HTR-8/SVneo (cell line): ENCODE data around the gene CYP2A6.
"Not testable (repeated sequence)": the region's sequence is repeated elsewhere in the genome, so short reads cannot be mapped to it uniquely, and the experiment has no call there.

Experiments used
- DNase-seq: peaks from one replicate; pipeline ENCODE4 v3.0.0; 2011; ENCODE audit warnings: low spot score, mixed read lengths; ENCODE audit not compliant: insufficient read length
- FAIRE-seq: peaks from 2 replicates; lab custom pipeline; 2011; peaks lifted over from hg19 to GRCh38; lab: Jason Lieb, UNC

The CYP2A6 gene, protein sequence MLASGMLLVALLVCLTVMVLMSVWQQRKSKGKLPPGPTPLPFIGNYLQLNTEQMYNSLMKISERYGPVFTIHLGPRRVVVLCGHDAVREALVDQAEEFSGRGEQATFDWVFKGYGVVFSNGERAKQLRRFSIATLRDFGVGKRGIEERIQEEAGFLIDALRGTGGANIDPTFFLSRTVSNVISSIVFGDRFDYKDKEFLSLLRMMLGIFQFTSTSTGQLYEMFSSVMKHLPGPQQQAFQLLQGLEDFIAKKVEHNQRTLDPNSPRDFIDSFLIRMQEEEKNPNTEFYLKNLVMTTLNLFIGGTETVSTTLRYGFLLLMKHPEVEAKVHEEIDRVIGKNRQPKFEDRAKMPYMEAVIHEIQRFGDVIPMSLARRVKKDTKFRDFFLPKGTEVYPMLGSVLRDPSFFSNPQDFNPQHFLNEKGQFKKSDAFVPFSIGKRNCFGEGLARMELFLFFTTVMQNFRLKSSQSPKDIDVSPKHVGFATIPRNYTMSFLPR

DNA sequence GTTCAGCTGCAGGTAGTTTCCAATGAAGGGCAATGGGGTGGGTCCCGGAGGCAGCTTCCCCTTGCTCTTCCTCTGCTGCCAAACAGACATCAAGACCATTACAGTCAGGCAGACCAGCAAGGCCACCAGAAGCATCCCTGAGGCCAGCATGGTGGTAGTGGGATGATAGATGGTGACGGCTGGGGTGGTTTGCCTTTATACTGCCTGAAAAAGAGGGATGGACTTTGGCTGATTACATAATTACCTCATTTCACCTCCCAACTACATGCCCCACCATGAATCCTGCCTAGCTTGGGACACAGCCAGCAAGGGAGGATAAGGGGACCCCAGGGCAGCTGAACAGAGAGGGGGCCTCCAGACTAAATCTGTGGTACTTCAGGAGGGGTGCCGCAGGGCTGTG, at the start of gene CYP2A6:
TSS of gene CYP2A6 (minus strand) at position 171 of the 400 bp plus-strand sequence. CDS start at position 150, 21 bp downstream.
- FAIRE-seq, DNase-seq: not testable (repeated sequence)

DNA sequence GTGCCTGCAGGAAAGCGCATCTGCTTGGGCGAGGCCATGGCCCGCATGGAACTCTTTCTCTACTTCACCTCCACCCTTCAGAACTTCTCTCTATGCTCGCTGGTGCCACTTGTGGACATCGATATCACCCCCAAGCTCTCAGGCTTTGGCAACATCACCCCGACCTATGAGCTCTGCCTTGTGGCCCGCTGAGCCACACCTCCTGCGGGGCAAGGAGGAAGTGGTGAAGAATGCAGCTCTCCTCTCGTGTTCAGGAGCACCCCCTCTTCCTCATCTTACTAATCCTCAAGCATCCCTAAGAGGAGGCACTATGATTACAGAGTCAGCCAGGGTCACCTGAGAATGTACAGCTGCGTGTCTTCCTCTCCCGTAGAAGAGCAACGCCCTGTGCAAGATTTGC, 49.7 kb upstream of the CYP2A6 start:
- DNase-seq, FAIRE-seq: not testable (repeated sequence)

DNA sequence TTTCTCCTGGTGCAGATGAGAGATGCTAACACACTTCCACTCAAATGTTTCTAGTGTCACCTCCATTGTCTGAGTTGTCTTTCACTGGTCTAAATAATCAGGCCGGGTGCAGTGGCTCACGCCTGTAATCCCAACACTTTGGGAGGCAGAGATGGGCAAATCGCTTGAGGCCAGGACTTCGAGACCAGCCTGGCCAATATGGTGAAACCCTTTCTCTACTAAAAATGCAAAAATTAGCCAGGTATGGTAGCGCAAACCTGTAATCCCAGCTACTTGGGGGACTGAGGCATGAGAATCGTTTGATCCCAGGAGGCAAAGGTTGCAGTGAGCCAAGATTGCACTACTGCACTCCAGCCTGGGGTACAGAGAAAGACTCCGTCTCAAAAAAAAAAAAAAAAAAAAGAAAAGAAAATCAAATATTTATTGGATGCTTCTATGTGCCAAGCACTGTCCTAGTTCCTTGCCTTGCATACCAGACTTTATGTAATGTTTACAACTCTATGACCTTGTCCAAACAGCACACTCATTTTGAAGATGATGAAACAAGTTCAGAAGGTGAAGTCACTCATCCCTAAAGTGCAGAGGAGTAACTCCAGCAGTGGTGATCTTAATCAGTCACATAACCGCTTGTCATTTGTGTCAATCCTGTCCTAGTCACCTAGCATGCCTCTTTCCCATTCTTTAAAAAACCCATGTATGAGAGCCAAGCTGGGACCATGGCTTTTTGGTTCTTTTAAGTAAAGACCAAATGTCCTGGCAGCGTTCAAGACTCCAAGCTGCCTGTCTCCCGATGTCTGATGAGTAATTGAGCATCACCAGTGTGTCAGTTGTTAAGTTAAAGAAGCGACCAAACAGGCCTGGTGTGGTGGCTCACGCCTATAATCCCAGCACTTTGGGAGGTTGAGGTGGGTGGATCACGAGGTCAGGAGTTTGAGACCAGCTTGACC, 46.9 kb upstream of the CYP2A6 start:
- not testable (repeated sequence) for FAIRE-seq, DNase-seq

DNA sequence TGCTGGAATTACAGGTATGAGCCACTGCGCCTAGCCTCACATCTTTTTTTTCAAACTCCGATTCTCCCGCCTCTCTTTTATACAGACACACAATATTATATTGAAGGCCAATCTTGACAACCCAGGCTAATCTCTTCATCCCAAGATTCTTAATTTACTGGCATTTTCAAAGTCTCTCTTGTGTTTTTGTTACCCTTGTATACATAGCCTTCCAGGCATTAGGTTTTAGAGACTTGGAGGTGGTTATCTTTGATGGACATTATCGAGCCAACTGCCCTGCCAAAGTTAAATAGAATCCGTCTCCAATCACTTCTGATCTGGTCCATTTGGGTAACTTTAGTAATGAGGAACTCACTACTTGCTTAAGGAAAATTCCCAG, 46.2 kb upstream of the CYP2A6 start:
- FAIRE-seq: no peak
- no peak for DNase-seq

DNA sequence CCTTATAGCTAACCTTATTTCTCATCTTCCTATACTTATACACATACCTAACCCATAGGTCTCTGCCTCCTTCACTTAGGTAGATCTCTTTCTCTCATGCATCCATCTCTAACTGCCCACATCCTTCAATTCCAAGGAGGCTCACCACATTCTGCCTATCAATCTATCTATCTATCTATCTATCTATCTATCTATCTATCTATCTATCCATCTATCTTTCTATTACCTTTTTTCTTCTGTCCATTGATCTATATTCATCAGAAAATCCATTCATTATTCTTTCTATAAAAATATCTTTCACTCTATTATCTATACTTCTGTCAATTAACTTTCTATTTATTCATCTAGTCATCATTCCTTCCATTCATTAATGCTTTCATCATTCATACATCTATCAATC, 42.9 kb upstream of the CYP2A6 start:
- FAIRE-seq: no peak
- no peak for DNase-seq

DNA sequence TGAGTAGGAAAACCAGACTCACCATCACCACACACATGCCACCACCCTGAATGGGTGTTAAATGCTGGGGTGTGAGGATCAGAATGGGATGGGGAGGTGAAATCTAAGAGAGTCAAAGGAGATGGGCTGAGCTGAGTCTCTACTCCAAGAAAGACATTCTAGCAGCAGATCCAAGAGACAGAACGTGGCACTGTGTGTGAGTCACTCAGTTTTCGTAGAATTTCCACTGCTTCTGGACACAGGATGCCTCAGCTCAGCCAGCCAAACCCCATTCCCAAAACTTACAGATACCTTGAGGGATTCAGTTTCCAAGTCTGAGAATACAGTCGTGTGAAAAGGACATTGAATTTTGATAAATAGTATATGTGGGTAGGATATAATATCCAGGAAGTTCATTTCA, 39.1 kb upstream of the CYP2A6 start:
- FAIRE-seq (no peak), DNase-seq (no peak)

DNA sequence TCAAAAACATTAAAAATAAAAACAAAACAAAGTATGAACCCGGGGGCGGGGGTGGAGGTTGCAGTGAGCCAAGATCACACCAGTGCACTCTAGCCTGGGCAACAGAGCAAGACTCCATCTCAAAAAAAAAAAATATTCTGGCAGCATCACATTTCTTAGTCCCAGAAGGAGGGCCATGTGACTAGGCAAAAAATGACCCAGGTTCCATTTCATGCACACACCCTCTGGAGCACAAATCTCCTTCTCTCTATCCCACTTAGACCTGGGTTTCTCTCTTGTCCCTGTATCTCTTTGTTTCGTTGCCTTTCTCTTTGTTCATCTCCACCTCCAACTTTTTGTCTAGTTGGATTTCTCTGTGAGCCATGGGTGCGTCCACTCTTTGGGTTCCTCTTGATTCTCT, 37.9 kb upstream of the CYP2A6 start:
- DNase-seq (no peak), FAIRE-seq (no peak)

DNA sequence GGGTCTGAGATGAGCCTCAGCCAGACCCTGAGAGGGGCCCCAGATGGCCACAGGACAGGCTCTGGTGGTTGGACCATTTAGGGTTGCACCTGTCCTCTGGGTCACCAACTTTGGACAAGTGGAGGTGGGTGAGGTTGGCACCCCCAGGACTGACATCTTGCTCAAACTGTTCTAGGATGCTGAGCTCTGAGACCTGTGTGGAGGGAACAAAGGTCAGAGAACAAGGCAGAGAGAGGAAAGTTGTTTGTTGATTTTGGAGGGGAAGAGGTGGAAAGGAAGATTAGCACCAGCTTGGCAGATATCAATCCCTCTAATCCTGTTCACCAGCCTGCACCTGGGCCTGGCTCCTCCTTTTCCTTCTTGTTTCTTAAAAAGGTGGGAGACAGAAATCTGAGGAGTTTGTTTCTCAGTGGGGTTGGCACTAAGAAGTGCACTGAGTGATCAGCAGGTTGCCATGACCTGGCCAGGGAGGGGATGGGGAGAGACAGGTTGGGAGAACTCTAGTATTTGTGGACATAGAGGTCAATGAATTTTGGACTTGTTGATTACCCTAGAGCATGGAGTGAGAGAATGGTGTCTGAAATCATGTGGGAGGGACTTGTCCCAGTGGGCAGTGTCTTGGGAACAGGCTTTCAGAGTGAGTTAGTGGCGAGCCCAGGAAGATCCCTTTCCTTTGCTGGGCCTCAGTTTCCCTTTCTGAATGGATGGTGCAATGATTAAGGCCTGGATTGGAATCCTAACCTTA, 34.1 kb upstream of the CYP2A6 start:
- not testable (repeated sequence) for FAIRE-seq, DNase-seq

DNA sequence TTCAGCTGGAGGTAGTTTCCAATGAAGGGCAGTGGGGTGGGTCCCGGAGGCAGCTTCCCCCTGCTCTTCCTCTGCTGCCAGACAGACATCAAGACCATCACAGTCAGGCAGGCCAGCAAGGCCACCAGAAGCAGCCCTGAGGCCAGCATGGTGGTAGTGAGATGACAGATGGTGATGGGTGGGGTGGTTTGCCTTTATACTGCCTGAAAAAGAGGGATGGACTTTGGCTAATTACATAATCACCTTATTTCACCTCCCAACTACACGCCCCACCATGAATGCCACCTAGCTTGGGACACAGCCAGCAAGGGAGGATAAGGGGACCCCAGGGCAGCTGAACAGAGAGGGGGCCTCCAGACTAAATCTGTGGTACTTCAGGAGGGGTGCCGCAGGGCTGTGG, 31.8 kb upstream of the CYP2A6 start, which contains the start of gene CYP2A7:
TSS of gene CYP2A7 (minus strand) at position 170 of the 400 bp plus-strand sequence. CDS start at position 149, 21 bp downstream.
- not testable (repeated sequence) for DNase-seq, FAIRE-seq

DNA sequence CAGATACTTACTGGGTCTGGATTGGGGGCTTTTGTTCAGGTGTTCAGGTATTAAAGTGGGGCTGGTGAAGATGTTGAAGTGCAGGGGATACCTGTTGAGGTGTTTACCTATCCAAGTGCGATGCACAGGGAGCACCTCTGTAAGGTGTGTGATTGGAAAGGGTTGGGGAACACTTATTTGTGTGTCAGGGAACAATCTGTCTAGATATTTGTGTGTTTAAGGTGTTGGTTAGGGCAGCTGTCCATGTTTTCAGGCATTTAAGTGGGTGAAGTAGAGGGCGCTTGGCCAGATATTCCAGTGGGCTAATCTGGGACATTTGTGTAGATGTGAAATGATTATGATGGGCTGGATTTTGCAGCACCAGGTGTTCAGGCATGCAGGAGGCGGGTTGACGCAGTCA, 29.1 kb upstream of the CYP2A6 start:
- not testable (repeated sequence) for DNase-seq, FAIRE-seq

DNA sequence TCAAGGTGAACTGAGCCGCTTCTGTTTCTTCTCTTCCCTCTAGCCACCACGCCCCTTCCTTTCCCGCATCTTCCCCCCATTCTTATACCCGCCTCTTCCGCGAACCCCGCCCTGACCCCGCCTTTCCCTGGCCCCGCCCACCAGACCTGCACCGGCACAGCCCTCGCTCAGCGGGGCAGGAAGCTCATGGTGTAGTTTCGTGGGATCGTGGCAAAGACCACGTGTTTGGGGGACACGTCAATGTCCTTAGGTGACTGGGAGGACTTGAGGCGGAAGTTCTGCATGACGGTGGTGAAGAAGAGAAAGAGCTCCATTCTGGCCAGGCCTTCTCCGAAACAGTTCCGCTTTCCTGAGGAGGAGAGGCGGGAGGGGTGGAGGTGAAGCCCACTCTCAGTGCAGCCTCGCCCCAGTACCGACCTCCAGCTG, 25.3 kb upstream of the CYP2A6 start:
- FAIRE-seq: not testable (repeated sequence)

DNA sequence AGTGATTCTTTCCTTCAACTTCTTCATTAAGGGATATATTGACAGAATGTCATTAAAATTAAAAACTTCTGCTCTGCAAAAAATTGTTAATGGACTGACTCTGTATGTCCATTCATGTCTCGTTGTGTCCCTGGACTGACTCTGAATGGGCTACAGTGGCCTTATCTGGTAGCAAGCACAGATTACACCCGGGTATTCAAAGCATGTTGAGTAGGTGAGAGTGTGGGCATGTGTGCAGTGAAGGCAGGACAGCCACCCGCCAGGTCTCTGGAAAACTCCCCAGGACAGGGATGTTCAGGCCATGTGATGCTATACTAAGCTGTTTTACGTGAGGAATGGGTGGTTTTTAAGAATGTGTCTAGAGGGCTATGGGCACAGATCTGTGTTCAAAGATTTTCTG, 24.6 kb upstream of the CYP2A6 start:
- not testable (repeated sequence) for FAIRE-seq, DNase-seq

More for the DNA sequence above, 25.3 kb upstream of the CYP2A6 start:
- not testable (repeated sequence) for DNase-seq

DNA sequence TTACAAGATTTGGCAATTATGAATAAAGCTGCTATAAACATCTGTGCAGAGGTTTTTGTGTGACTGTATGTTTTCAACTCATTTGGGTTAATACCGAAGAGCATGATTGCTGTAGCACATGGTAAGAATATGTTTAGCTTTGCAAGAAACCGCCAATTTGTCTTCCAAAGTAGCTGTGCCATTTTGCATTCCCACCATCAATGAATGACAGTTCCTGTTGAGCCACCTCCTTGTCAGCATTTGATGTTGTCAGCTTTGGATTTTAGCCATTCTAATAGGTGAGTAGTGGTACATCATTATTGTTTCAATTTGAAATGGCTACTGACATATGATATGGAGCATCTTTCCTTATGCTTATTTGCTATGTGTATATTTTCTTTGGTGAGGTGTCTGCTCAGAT, 23.6 kb upstream of the CYP2A6 start:
- not testable (repeated sequence) for DNase-seq, FAIRE-seq

DNA sequence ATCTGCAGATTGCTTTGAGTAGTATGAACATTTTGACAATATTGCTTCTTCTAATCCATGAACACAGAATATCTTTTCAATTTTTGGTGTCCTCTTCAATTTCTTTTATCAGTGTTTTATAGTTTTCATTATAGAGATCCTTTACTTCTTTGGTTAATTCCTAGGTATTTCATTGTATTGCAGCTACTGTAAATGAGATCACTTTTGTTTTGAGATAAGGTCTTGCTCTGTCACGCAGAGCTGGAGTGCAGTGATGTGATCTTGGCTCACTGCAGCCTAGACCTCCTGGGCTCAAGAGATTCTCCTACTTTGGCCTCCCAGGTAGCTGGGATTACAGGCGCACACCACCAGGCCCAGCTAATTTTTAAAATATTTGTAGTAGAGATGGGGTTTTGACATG, 22.0 kb upstream of the CYP2A6 start:
- FAIRE-seq (no peak), DNase-seq (no peak)

DNA sequence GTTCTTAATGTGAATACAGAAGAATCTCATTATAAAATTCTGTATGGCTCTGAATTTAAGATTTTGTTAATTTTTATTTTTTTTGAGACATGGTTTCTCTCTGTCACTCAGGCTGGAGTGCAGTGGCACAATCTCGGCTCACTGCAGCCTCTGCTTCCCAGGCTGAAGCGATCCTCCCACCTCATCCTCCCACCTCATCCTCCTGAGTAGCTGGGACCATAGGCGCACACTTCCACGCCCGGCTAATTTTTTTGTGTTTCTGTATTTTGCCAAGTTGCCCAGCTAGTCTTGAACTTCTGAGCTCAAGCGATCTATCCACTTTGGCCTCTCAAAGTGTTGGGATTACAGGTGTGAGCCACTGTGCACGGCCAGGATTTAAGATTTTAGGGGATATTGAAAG, 17.5 kb upstream of the CYP2A6 start:
- no peak for DNase-seq
- no peak for FAIRE-seq

DNA sequence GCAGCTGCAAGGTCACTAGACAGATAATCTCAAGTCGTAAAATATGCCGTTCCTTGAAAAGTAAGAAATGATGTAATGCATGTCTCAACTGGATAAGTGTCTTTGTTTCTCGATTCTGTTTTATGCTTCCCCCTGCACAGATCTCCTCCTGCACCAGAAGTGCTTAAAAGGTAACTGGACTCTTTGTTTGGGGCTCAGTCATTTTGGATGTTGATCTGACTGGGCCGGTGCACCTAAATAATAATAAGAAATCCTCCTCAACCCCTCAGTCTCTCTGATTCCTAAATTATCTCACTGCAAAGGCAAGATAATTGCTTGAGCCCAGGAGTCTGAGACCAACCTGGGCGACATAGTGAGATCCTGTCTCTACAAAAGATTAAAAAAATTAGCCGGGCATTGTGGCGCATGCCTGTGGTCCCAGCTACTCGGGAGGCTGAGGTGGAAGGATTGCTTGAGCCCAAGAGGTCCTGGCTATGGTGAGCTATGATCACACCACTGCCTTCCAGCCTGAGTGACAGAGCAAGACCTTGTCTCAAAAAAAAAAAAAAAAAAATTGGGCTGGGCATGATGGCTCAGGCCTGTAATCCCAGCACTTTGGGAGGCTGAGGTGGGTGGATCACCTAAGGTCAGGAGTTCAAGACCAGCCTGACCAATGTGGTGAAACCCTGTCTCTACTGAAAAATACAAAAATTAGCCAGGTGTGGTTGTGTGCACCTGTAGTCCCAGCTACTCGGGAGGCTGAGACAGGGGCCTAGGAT, 14.7 kb upstream of the CYP2A6 start:
- not testable (repeated sequence) for FAIRE-seq, DNase-seq

DNA sequence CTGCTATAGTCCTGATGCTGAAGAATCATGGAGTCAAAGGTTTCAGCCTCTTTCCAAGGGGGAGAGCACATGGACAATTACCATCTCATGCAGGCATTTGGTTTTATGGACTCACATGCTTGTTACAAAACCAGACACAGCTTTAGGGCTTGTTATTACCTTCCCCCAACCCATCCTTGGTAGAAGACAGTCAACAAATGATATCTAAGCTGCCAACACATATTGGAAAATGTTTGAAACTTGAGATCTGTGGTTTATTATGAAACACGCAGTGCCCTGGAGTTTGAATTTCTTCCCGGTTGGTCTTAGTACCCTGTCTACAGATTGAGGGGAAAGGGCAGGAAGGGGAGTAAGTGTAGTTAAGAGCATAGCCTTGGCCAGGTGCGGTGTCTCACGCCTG, 12.5 kb upstream of the CYP2A6 start:
- DNase-seq (no peak), FAIRE-seq (no peak)

DNA sequence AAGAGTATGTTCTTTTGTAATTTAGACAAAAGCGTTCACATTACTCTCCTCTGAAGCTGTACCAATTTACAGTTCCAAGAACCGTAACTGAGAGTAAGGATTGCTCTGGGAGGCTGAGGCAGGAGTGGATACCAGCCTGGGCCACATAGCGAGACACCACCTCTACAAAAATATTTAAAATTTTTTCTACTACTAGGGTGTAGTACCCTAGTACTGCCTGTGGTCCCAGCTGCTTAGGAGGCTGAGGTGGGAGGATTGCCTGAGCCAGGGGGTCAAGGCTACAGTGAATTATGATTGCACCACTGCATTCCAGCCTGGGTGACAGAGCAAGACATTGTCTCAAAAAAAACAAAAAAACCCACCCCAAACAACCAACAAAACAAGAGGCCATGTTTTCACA, 12.1 kb upstream of the CYP2A6 start:
- no peak for FAIRE-seq
- DNase-seq: no peak

DNA sequence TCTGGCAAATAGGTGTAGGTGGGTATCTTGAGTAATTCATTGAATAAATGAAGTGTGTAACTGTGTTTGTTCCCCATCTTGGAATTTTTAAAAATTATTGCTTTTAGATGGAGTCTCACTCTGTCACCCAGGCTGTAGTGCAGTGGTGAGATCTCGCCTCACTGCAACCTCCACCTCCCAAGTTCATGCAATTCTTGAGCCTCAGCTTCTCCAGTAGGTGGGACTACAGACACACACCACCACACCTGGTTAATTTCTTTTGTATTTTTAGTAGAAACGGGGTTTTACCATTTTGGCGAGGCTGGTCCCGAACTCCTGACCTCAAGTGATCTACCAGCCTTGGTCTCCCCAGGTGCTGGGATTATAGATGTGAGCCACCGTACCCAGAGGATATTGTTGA, 7.9 kb upstream of the CYP2A6 start:
- FAIRE-seq: no peak

More for the DNA sequence above, 7.9 kb upstream of the CYP2A6 start:
- DNase-seq: no peak
